ENCODE data around the gene UBE2I. TPM values are rescaled to one million over a fixed set of nuclear protein-coding genes. Genes with fewer than 3 reads are reported as not detected.
"Not testable (repeated sequence)": the region's sequence is repeated elsewhere in the genome, so short reads cannot be mapped to it uniquely, and the experiment has no call there.

UBE2I gene
- total RNA-seq, 1 donor from 2014 or later, result 112 TPM

GRCh38 chr16:1288813-1289476, 20.5 kb upstream of the UBE2I start:
- DNase-seq (ENCODE audit: low read depth), result no peak
- H3K4me3 ChIP-seq (ENCODE audit: low read depth, low read length), result no peak overlapping the region
- no peak for TF ChIP-seq CTCF (conservative IDR thresholded peaks at IDR 0.05; ENCODE audit: low read depth, low read length)

- no peak overlapping the region for H3K4me3 ChIP-seq (ENCODE audit: low read depth, low read length)
- DNase-seq (ENCODE audit: low read depth), result no peak
- no peak for TF ChIP-seq CTCF (conservative IDR thresholded peaks at IDR 0.05; ENCODE audit: low read depth, low read length)
Measured at GRCh38 chr16:1289477-1289866, 20.0 kb upstream of the UBE2I start.

GRCh38 chr16:1290063-1290501, 19.4 kb upstream of the UBE2I start:
- no peak overlapping the region for H3K4me3 ChIP-seq (ENCODE audit: low read depth, low read length)
- TF ChIP-seq CTCF (conservative IDR thresholded peaks at IDR 0.05; ENCODE audit: low read depth, low read length), result no peak
- no peak for DNase-seq (ENCODE audit: low read depth)

GRCh38 chr16:1290860-1291575, 18.4 kb upstream of the UBE2I start:
- DNase-seq (ENCODE audit: low read depth), result no peak
- no peak for TF ChIP-seq CTCF (conservative IDR thresholded peaks at IDR 0.05; ENCODE audit: low read depth, low read length)
- no peak overlapping the region for H3K4me3 ChIP-seq (ENCODE audit: low read depth, low read length)

GRCh38 chr16:1291576-1291974, 17.9 kb upstream of the UBE2I start:
- DNase-seq (ENCODE audit: low read depth), result no peak
- H3K4me3 ChIP-seq (ENCODE audit: low read depth, low read length), result no peak overlapping the region
- TF ChIP-seq CTCF (conservative IDR thresholded peaks at IDR 0.05; ENCODE audit: low read depth, low read length), result no peak

GRCh38 chr16:1292208-1292607, 17.2 kb upstream of the UBE2I start:
- DNase-seq (ENCODE audit: low read depth); H3K4me3 ChIP-seq (ENCODE audit: low read depth, low read length): not testable (repeated sequence)

GRCh38 chr16:1292808-1293207, 16.6 kb upstream of the UBE2I start:
- H3K4me3 ChIP-seq (ENCODE audit: low read depth, low read length); DNase-seq (ENCODE audit: low read depth): not testable (repeated sequence)
